GM12891 (cell line): ENCODE measurements around the gene NAA35.

Experiments used
- DNase-seq: peaks from one replicate; pipeline ENCODE4 v3.0.0; 2011; ENCODE audit warnings: low spot score; ENCODE audit not compliant: insufficient read length
- FAIRE-seq: peaks from 2 replicates; lab custom pipeline; 2011; peaks lifted over from hg19 to GRCh38; lab: Jason Lieb, UNC
- PAX5 ChIP-seq: IDR thresholded peaks from 2 replicates; pipeline ENCODE4 v1.6.1; 2011; ENCODE audit warnings: low read length, moderate library complexity, mild to moderate bottlenecking; ENCODE audit not compliant: insufficient read depth, severe bottlenecking
- POLR2A ChIP-seq: IDR thresholded peaks from 2 replicates; pipeline ENCODE4 v1.6.1; 2011; ENCODE audit warnings: low read depth, low read length, control low read depth
- POLR2AphosphoS5 ChIP-seq: IDR thresholded peaks from 2 replicates; pipeline ENCODE4 v1.6.1; 2011; ENCODE audit warnings: low read depth, low read length, control low read depth
- POU2F2 ChIP-seq: IDR thresholded peaks from 2 replicates; pipeline ENCODE4 v1.6.1; 2011; ENCODE audit warnings: low read depth, mild to moderate bottlenecking, control low read depth, low read length, moderate library complexity
- SPI1 ChIP-seq: IDR thresholded peaks from 2 replicates; pipeline ENCODE4 v1.6.1; 2011; ENCODE audit warnings: low read depth, low read length, control low read depth
- TAF1 ChIP-seq: IDR thresholded peaks from 2 replicates; pipeline ENCODE4 v1.6.1; 2011; ENCODE audit warnings: low read depth, low read length, control low read depth

NAA35 gene

DNA sequence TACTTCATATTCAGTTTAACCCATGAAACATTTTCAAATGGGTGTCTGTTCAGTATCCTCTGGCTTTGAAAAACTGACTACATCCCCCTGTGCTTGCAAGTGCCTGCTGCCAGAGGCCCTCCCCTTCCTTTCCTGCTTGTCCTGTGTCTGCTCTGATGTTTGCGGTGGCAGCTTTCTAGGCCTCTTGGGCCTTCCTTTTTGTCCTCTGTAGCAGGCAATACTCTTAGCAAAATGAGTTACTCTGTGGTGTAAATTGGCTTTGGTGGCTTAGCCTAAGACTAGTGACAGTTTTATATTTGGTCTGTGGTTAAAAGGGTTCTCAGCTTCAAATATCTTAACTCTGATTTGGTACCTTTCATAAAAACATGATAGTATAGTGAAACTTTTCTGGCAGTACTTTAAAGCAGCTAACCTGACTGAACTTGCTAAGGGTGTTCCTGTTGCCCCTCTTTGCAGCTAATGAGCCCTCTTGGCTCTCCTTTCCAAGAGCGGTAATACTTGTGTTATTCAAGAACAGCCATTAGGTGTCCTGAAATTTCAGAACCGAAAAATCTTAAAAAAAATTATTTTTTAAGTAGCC, 81.8 kb downstream of the NAA35 start:
- TF ChIP-seq SPI1 (no peak), POLR2A (no peak), PAX5 (no peak), POLR2AphosphoS5 (no peak), TAF1 (no peak), POU2F2 (no peak)
- DNase-seq: no peak
- FAIRE-seq: no peak

DNA sequence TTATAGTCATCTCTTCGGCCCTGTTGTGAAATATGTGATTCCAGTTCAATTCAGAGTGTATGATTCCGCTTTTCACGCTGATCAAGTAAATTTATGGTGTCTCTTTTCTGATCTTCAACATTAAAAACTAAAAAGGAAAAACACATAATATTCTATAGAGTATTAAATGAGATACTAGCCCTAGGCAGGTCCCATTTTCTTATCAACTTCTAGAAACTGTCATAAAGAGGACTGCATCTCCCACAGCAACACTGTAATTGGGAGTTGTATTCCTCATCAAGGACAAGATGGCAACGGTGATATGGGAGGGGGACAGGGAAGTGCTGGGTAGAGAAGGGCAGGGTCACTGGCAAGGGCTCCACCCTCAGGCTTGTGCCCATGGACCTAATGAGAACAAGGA, 86.8 kb downstream of the NAA35 start:
- TF ChIP-seq TAF1: no peak
- no peak for TF ChIP-seq POLR2A
- no peak for TF ChIP-seq SPI1
- TF ChIP-seq POLR2AphosphoS5: no peak
- no peak for TF ChIP-seq PAX5
- TF ChIP-seq POU2F2: no peak
- FAIRE-seq: no peak
- no peak for DNase-seq

DNA sequence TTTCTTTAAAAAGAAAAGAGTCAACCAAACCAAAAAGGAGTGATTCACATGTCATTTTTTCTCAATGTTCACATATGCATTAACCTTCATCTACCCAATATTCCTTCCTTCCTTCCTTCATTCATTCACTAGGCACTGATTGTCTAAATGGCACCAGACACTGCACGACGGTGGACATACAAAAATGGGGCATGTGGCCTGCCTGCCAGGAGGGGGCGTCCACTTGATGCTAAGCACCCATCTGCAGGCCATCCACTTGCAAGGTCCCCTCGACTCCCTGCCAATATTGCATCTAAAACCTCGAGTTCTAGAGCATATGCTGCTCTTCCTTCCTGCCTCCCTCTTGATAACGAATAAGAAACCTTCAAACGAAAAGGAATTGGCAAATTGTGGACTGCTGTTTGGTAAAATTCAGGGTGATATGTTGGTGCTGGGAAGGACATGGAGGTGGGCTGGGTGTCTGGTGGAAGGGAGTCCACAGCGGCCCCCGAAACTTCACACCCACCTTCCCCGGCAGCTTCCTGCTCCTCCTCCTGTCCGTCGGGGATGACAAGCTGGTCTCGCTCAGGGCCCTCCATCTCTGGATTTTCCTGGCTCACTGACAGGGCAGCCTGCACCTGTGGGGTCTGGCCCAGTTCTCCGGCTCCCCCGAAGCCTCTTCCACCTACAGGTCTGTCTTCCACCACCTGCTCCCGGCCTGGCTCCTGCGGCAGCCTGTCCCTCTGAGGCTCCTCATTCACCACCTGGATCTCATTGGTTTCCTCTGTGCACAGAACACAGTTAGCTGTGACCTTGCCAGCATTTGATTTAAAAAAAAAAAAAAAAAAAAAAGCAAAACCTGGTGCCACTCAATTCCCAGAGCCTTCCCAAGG, 94.2 kb downstream of the NAA35 start:
- TF ChIP-seq PAX5: no peak
- no peak for TF ChIP-seq POLR2AphosphoS5
- no peak for TF ChIP-seq POU2F2
- TF ChIP-seq TAF1: no peak
- no peak for TF ChIP-seq SPI1
- no peak for TF ChIP-seq POLR2A
- FAIRE-seq: no peak
- peak; percentile 42 for DNase-seq

DNA sequence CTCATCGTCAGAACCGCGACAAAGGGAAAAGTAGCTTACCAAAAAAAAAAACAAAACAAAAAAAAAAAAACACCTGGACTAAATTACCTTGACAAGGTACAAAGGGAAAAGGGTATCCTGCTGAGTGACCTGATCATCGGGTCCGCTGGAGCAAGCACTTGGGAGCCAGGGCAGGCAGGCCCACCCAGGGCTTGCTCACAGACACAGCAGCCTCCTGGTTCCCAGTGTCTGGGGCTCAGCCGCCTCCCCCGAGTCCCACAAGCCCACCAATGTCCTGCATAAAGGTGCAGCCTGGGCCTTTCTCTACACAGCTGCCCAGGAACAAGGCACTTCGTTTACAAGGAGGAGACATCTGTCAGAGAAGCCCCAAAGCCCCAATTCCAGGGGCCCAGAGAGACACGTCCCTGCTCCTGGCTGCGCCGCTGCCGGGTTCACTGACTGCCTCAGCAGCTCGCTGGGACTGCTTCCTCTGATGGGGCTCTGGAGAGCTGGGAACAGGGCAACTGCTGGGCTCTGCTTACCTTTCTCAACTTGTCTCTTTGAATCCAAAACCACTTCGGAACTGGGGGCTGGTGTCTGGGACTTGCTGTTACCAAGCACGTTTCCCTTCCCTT, 95.0 kb downstream of the NAA35 start:
- FAIRE-seq (no peak), DNase-seq (no peak)
- TF ChIP-seq SPI1 (no peak), POU2F2 (no peak), POLR2AphosphoS5 (no peak)

DNA sequence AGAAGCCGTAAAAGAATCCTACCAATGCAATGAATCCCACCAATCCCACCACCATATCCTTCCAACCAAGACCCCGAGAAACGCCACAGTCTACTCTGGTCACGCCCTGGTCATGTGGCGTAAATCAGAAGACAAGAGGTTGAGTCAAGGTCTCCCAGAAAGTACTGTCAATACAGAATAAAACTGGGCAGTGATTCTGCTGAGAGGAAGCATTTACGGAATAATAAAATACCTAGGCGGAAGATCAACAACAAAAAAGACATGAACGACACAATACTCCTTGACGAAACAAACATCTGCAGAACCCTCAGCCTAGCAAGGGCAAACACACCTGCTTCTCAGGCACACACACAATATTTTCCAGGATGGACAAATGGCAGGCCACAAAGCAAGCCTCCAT, 95.6 kb downstream of the NAA35 start:
- TF ChIP-seq TAF1 (no peak), POU2F2 (no peak), SPI1 (no peak), POLR2A (no peak), PAX5 (no peak), POLR2AphosphoS5 (no peak)
- no peak for FAIRE-seq
- DNase-seq: no peak

DNA sequence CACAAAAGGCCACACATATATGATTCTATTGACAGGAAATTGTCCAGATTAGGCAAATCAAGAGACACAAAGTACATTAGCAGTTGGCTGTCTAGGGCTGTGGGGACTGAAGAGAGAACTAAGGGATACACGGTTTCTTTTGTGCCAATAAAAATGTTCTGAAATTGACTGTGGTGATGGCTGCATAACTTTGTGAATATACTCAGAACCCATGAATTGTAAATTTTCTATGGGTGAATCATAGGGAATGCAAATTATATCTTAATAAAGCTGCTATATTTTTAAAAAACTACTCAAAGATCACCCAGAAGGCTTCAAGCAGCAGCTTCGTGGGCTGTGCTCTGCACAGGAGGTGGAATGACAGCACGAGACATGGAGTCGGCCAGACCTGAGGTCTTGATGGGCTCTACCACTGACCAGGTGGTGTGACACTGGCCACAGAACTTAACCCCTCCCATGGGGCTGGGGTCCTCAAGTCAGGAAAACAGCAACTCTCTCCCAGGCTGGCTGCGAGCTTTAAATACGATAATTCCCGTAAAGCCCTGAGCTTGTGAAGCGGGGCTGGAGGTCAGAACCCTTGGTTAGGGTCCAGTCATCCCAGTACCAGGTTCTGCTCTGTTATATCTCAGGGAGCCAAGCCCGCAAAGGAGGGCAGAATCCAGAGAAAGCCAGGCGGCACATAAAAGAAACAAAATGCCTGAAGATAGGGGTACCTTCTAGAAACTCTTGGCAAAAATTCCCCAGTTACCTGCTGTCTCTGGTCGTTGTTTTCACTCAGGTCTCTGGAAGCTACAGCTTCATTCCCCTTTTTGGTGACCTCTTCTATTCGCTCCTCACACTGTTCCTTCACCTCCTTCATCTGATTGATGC, 99.3 kb downstream of the NAA35 start:
- FAIRE-seq (no peak), DNase-seq (no peak)
- TF ChIP-seq POLR2AphosphoS5: no peak
- no peak for TF ChIP-seq POU2F2
- no peak for TF ChIP-seq POLR2A
- no peak for TF ChIP-seq PAX5
- no peak for TF ChIP-seq TAF1
- TF ChIP-seq SPI1: no peak

DNA sequence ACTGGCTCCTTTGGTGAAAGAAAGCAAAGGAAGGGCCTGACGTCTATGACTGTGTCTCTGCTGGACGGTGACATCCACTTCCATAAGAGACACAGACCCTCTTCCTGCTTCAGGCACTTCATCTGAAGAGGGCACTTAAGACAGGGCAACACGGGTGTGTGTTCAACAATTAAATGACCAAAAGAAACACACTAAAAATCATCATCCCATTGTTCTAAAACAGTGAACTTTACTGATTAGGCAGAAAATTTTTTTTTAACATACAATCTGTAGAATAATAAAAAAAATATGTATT, 99.9 kb downstream of the NAA35 start:
- DNase-seq: no peak
- TF ChIP-seq SPI1: no peak
- no peak for FAIRE-seq

DNA sequence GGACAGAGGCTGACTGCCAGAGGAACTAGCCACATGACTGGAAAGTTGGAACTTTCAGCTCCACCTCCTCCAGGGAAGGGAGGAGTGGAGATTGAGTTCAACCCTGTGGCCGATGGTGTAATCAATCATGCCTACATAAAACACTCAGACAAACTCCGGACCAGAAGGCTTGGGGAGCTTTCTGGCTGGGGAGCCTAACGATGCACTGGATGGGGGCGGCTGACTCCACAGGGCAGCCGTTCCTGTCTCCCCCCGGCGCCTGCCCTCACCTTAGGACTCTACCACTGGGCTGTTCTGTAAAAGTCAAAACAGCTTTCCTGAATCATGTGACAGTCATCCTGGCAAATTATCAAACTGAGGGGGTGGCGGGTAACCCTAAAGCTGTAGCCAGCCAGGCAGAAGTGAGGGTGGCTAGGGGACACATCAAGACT, 100.4 kb downstream of the NAA35 start:
- DNase-seq: no peak
- FAIRE-seq: no peak
- no peak for TF ChIP-seq PAX5
- TF ChIP-seq SPI1: no peak
- no peak for TF ChIP-seq POLR2AphosphoS5
- no peak for TF ChIP-seq POLR2A
- no peak for TF ChIP-seq POU2F2
- no peak for TF ChIP-seq TAF1

DNA sequence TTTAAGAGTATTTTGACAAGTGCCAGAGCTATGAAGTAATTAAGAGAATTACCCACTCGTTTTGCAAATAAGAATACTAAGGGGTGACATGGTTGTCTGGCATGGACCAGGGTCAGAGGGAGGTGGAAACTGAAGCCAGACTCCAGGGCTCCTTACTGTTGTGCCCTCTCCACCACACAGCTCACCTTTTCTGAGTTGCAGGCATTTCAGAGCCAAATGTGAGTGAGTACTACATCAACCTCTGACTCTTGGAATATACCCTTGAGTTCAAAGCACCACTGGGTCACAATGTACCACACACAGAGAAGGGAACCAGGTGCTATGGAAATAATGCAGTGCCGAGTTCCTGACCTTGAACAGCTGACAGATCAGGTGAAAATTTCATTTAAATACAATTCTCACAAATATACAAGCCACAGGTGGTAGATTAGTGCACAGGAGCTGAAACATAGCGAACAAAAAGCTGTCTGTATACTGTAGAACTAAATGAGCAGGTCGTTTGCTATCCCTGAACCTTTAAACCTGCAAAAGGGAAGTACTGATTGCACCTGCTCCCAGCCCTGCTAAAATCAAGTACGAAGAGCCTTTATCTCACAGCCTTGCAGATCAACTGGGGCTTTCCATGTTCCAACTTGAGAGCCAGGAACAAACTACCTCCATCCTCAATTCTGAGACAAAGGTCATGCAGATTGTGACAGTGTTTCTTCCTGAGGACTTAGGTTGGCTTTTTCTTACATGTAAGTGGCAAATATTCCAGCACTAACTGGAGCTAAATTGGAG, 101.4 kb downstream of the NAA35 start:
- TF ChIP-seq SPI1 (no peak), POLR2A (no peak), POU2F2 (no peak), PAX5 (no peak), POLR2AphosphoS5 (no peak), TAF1 (no peak)
- DNase-seq (no peak), FAIRE-seq (no peak)
